ENCODE results near the gene IFI27.

The IFI27 gene

GRCh38 chr14:94135476-94135875, 24.9 kb downstream of the IFI27 start:
- H3K36me3 ChIP-seq (ENCODE audit: insufficient read depth, low read length), result no peaks in the 10 kb centered on the region
- H4K20me1 ChIP-seq (ENCODE audit: insufficient read depth, low read length, poor library complexity, severe bottlenecking), result no peaks in the 10 kb centered on the region
- no peak for TF ChIP-seq EZH2phosphoT487 (IDR thresholded peaks at IDR 0.05; ENCODE audit: borderline replicate concordance)
- no peak for TF ChIP-seq CTCF (conservative IDR thresholded peaks at IDR 0.05; ENCODE audit: low read length)
- H3K79me2 ChIP-seq (ENCODE audit: insufficient read depth, low read length), result no peaks in the 10 kb centered on the region
- no peaks in the 10 kb centered on the region for H3F3A ChIP-seq (ENCODE audit: low read depth)
- H2AFZ ChIP-seq (ENCODE audit: low read length), result no peak overlapping the region
- H3K9me3 ChIP-seq (ENCODE audit: insufficient read depth, low read depth, low read length), result peaks cover 4% of the 10 kb centered on the region; the same call in 1 of the 2 replicates
- H3K9ac ChIP-seq (ENCODE audit: low read depth, low read length, poor library complexity, severe bottlenecking), result no peak overlapping the region
- no peak overlapping the region for H3K4me3 ChIP-seq (ENCODE audit: low read length, poor library complexity, severe bottlenecking)
- H3K4me1 ChIP-seq (ENCODE audit: insufficient read depth, low read length, poor library complexity, severe bottlenecking), result peaks cover 4% of the 10 kb centered on the region
- no peaks in the 10 kb centered on the region for H3K27me3 ChIP-seq (ENCODE audit: insufficient read depth, low read length, poor library complexity, severe bottlenecking)
- H3K4me2 ChIP-seq (ENCODE audit: low read depth, low read length, poor library complexity, severe bottlenecking), result no peak overlapping the region
- H3K9me2 ChIP-seq (replicated peaks; ENCODE audit: low read depth, low read length), result no peaks in the 10 kb centered on the region

- no peaks in the 10 kb centered on the region for H3K9me2 ChIP-seq (replicated peaks; ENCODE audit: low read depth, low read length)
- H3K4me1 ChIP-seq (ENCODE audit: insufficient read depth, low read length, poor library complexity, severe bottlenecking), result peaks cover 4% of the 10 kb centered on the region
- H3K79me2 ChIP-seq (ENCODE audit: insufficient read depth, low read length), result no peaks in the 10 kb centered on the region
- H3K27me3 ChIP-seq (ENCODE audit: insufficient read depth, low read length, poor library complexity, severe bottlenecking), result no peaks in the 10 kb centered on the region
- no peaks in the 10 kb centered on the region for H3K36me3 ChIP-seq (ENCODE audit: insufficient read depth, low read length)
- H3K4me2 ChIP-seq (ENCODE audit: low read depth, low read length, poor library complexity, severe bottlenecking), result no peak overlapping the region
- TF ChIP-seq EZH2phosphoT487 (IDR thresholded peaks at IDR 0.05; ENCODE audit: borderline replicate concordance) (no peak), CTCF (conservative IDR thresholded peaks at IDR 0.05; ENCODE audit: low read length) (peak; percentile 96)
- peaks cover 4% of the 10 kb centered on the region; the same call in 1 of the 2 replicates for H3K9me3 ChIP-seq (ENCODE audit: insufficient read depth, low read depth, low read length)
- no peak overlapping the region for H3K4me3 ChIP-seq (ENCODE audit: low read length, poor library complexity, severe bottlenecking)
- no peaks in the 10 kb centered on the region for H3F3A ChIP-seq (ENCODE audit: low read depth)
- H4K20me1 ChIP-seq (ENCODE audit: insufficient read depth, low read length, poor library complexity, severe bottlenecking), result no peaks in the 10 kb centered on the region
- H2AFZ ChIP-seq (ENCODE audit: low read length), result peak overlapping the region; percentile 63
- no peak overlapping the region for H3K9ac ChIP-seq (ENCODE audit: low read depth, low read length, poor library complexity, severe bottlenecking)
These were observed 26.2 kb downstream of the IFI27 start for GRCh38 chr14:94136575-94137331.

GRCh38 chr14:94138251-94138650, 27.7 kb downstream of the IFI27 start:
- Histone ChIP-seq H3K36me3 (ENCODE audit: insufficient read depth, low read length) (no peaks in the 10 kb centered on the region), H3K9me3 (ENCODE audit: insufficient read depth, low read depth, low read length) (peaks cover 4% of the 10 kb centered on the region; the same call in 1 of the 2 replicates), H3K79me2 (ENCODE audit: insufficient read depth, low read length) (no peaks in the 10 kb centered on the region), H2AFZ (ENCODE audit: low read length) (peak overlapping the region; percentile 62; the same call in 1 of the 2 replicates), H4K20me1 (ENCODE audit: insufficient read depth, low read length, poor library complexity, severe bottlenecking) (no peaks in the 10 kb centered on the region), H3K9me2 (replicated peaks; ENCODE audit: low read depth, low read length) (no peaks in the 10 kb centered on the region), H3K4me3 (ENCODE audit: low read length, poor library complexity, severe bottlenecking) (no peak overlapping the region), H3K9ac (ENCODE audit: low read depth, low read length, poor library complexity, severe bottlenecking) (no peak overlapping the region), H3F3A (ENCODE audit: low read depth) (no peaks in the 10 kb centered on the region), H3K4me1 (ENCODE audit: insufficient read depth, low read length, poor library complexity, severe bottlenecking) (peaks cover 4% of the 10 kb centered on the region), H3K27me3 (ENCODE audit: insufficient read depth, low read length, poor library complexity, severe bottlenecking) (no peaks in the 10 kb centered on the region), H3K4me2 (ENCODE audit: low read depth, low read length, poor library complexity, severe bottlenecking) (no peak overlapping the region)
- TF ChIP-seq CTCF (conservative IDR thresholded peaks at IDR 0.05; ENCODE audit: low read length) (no peak), EZH2phosphoT487 (IDR thresholded peaks at IDR 0.05; ENCODE audit: borderline replicate concordance) (no peak)
